Mesodermal cell (in vitro differentiated cells): ENCODE data around the gene C2CD2.
A peak's percentile ranks its signal among the peaks of the same experiment; 100 is the strongest.

Source experiments
- H3K27ac ChIP-seq: 2 replicates; pipeline ENCODE4 v1.7.0; 2013; ENCODE audit warnings: mild to moderate bottlenecking, low read depth, low read length, moderate library complexity; ENCODE audit not compliant: severe bottlenecking
- H3K36me3 ChIP-seq: 2 replicates; pipeline ENCODE4 v1.7.1; 2013; ENCODE audit warnings: mild to moderate bottlenecking, low read length, moderate library complexity; ENCODE audit not compliant: control insufficient read depth, insufficient read depth
- H3K4me1 ChIP-seq: one replicate; pipeline ENCODE4 v1.7.1; 2013; ENCODE audit warnings: mild to moderate bottlenecking, low read length; ENCODE audit not compliant: insufficient read depth, control insufficient read depth, poor library complexity, severe bottlenecking
- H3K4me3 ChIP-seq: 2 replicates; pipeline ENCODE4 v1.7.0; 2013; ENCODE audit warnings: low read length, control low read depth, mild to moderate bottlenecking; ENCODE audit not compliant: insufficient read depth, poor library complexity, severe bottlenecking; ENCODE audit errors: extremely low read depth
- H3K9me3 ChIP-seq: 2 replicates; pipeline ENCODE4 v1.7.1; 2013; ENCODE audit warnings: mild to moderate bottlenecking, low read length, moderate library complexity; ENCODE audit not compliant: control insufficient read depth
- WGBS, 2 experiments: methylation state at CpG; one replicate each; pipeline ENCODE4 v1.1.5; 2013; ENCODE audit warnings: missing lambda C conversion rate in 2 of 2; ENCODE audit not compliant: insufficient coverage in 2 of 2; 5-methylcytosine and 5-hydroxymethylcytosine counted together

C2CD2 gene

DNA sequence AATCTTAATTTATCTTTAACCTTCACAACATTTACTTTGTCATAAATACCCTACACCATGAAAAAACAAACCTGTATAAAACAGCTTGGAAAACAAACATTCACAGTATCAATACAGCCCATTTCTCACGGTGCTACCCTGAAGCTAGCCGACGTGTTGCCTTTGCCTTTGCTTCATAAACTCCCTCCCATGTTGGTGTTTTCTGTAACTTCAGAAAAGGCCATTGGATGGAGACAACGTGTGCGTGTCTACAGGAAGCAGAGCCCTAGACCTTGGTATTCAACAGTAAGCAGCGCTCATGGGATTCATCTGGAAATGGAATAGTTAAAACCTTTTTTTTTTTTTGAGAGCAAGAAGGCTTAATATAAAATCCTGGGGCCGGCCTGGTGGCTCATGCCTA is 67.5 kb downstream of the C2CD2 start:
- H3K36me3 ChIP-seq: no peaks in the 10 kb centered on the region
- H3K4me3 ChIP-seq: no peak overlapping the region
- H3K9me3 ChIP-seq: no peaks in the 10 kb centered on the region
- no peak overlapping the region for H3K27ac ChIP-seq
- H3K4me1 ChIP-seq: no peaks in the 10 kb centered on the region
- 81 to 86% methylated on average over 6 to 7 of the region's 7 CpGs for whole genome bisulfite sequencing, 2 experiments

DNA sequence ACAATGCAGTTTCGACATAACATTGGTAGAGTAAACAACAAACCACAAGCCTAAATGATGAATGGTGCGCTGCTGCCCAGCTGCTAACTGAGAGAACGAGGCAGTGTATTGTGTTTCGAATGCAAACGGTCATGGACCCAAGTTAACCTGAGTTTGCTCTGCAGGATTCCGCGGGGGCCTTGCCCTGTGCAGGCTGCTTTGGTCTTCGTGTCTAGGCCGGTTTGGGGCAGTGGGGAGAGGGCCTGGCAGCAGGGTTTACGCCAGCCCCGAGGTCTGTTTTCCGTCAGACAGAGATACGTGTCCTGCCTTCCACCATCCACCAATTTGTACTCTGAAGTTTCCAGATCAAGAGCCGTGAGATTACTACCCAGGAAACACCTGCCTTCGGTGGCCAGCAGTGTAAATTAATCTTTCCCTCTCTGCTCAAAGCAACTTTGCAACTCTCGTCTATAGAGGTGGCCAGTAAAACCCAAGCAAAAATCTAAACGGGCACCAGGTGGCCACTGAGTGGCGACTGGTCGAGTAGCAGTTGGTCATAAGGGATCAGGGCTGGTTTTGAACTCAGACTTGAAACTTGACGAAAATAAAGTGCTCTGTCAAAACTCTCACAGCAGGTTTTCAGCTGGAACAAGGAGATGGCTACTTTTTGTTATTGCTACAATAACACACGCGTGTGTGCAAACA is 68.3 kb downstream of the C2CD2 start:
- H3K27ac ChIP-seq: no peak overlapping the region

DNA sequence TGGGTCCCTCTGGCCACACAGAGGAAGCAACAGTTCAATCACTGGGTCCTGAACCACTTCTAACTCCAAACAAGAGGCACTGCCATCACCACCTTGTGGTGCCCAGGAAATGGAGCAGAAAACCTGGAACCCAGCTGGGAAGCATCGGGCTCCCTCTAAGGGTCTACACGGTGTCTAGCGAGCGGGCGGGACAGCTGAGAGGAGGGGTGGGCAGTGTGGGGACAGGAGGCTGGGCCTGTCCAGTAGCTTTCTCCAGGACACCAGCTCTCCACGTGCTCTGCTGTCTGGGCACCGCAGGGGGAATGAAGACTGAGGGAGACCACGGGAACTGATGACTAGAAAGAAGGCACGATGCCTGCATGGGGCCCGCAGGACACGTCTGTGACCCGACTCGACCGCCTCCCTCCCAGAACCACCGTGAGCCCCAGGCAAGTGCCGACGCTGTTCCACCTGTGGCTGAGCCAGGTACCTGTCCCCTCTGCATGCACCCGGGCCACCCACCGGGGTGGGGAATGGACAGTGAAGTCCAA is 69.3 kb downstream of the C2CD2 start:
- Histone ChIP-seq H3K9me3 (no peaks in the 10 kb centered on the region), H3K27ac (no peak overlapping the region), H3K4me1 (peaks cover 5% of the 10 kb centered on the region), H3K36me3 (no peaks in the 10 kb centered on the region), H3K4me3 (no peak overlapping the region)
- 79 to 98% methylated on average over 11 to 18 of the region's 19 CpGs for WGBS, 2 experiments

More for the DNA sequence above, 68.3 kb downstream of the C2CD2 start:
- H3K36me3 ChIP-seq: no peaks in the 10 kb centered on the region
- no peaks in the 10 kb centered on the region for H3K9me3 ChIP-seq
- WGBS, 2 experiments: 78% methylated on average over 19 to 21 of the region's 22 CpGs
- H3K4me3 ChIP-seq: no peak overlapping the region
- no peaks in the 10 kb centered on the region for H3K4me1 ChIP-seq

DNA sequence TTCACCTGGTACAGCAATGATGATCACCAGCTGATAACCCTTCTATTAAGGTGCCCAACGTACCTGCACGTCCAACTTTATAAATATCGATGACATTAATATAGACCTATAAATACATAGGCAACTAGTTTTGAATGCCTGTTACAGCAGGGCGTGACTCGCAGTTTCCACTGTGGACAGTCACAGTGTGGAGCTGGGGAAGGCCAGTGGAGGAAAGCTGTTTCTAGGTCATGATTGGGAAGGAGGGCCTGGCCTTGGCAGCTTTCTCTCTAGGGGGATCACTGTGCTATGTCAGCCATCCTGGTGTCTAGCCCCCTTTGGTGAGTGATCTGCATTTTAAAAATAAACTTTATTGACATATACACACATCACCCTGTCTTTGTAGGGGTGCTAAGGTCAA is 70.2 kb downstream of the C2CD2 start:
- H3K4me3 ChIP-seq: no peak overlapping the region
- no peak overlapping the region for H3K27ac ChIP-seq
- 81 to 100% methylated on average over 2 to 3 of the region's 5 CpGs for WGBS, 2 experiments
- no peaks in the 10 kb centered on the region for H3K36me3 ChIP-seq
- no peaks in the 10 kb centered on the region for H3K9me3 ChIP-seq
- peaks cover 5% of the 10 kb centered on the region for H3K4me1 ChIP-seq

DNA sequence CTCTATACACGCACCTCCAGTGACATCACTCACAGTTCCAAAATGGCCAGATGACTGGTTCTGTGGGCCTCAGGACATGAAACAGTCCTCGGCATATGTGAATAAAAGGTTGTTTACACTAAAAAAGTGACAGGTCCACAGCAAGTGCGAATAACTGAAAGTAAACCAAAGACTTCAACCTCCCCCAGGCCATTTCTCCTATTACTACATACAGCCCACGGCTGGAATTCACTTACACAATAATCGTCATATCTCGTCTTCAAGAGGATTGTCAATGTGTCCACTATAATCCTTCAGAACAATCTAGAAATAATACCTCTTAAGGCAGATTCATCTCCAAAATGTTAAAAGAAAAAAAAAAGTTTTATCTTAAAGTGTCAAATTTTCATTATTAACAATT is 72.8 kb downstream of the C2CD2 start:
- no peaks in the 10 kb centered on the region for H3K36me3 ChIP-seq
- H3K9me3 ChIP-seq: no peaks in the 10 kb centered on the region
- H3K4me3 ChIP-seq: no peak overlapping the region
- no peak overlapping the region for H3K27ac ChIP-seq
- peaks cover 5% of the 10 kb centered on the region for H3K4me1 ChIP-seq
- 98 to 100% methylated on average over 5 to 6 of the region's 6 CpGs for WGBS, 2 experiments

DNA sequence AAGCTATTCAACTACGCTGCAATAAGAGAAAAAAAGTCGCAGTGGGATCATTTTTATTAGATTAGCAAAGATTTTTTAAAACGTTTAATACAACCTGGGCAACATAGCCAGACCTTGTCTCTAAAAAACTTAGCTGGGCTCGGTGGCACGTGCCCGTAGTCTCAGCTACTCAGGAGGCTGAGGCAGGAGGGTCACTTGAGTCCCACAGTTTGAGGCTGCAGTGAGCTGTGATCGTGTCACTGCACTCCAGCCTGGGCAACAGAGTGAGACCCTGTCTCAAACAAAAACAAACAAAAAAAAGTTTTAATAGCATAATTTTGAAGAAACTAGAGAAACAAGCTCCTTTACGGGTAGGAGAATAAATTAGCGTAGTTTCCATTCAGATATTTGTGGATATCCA is 73.7 kb downstream of the C2CD2 start:
- Histone ChIP-seq H3K9me3 (no peaks in the 10 kb centered on the region), H3K36me3 (no peaks in the 10 kb centered on the region), H3K4me3 (peak overlapping the region; percentile 58), H3K27ac (no peak overlapping the region), H3K4me1 (peaks cover 5% of the 10 kb centered on the region)
- 86 to 87% methylated on average over 8 of the region's 9 CpGs for WGBS, 2 experiments

DNA sequence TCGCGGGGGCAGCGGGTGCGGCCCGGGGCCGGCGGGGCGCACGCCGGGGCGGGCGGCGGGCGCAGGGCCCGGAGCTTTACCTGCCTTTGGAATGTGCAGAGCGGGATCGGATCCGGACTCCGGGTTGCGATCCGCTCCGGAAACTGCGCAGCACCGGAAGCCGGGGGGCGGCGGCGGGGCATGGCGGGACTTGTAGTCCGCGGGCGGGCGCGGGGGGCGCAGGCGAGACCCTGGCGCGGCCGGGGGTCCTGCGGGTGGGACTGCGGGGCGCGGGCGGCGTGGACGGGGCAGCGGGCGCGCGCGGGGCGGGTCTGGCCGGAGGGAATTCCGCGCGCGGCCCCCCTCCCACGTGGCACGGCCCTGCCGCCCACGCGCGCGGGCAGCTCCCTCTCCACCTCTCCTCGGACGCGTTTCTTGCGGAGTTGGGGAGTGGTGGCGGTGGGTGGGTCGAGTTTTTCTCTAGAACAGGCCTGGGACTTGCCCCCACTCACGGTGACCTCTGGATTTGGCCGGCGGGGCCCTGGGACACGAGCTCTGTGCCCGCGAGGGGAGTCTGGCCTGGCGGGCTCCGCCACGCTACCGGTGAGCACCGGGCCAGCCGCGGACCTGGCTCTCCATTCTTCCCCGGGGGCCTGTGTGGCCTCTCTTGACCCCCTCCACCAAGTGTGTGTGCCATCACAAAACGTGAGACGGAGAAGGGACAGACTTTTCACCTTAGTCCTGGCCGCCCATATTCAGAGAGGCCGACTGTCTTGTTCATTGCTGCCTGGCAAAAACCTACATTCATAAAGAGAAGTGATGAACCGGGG is 74.4 kb downstream of the C2CD2 start, which contains the start of gene PRDM15:
Gene PRDM15, minus strand, starts transcription at position 155 of the 809 bp plus-strand sequence. CDS start 18,981 bp downstream, outside the sequence.
- Histone ChIP-seq H3K27ac (peak within 1 kb of the TSS; percentile 69), H3K36me3 (no peaks in the 10 kb centered on the region), H3K4me1 (peaks cover 5% of the 10 kb centered on the region), H3K9me3 (no peaks in the 10 kb centered on the region), H3K4me3 (peak within 1 kb of the TSS; percentile 70)
- WGBS, 2 experiments: 1% methylated on average over 41 to 52 of the region's 89 CpGs

DNA sequence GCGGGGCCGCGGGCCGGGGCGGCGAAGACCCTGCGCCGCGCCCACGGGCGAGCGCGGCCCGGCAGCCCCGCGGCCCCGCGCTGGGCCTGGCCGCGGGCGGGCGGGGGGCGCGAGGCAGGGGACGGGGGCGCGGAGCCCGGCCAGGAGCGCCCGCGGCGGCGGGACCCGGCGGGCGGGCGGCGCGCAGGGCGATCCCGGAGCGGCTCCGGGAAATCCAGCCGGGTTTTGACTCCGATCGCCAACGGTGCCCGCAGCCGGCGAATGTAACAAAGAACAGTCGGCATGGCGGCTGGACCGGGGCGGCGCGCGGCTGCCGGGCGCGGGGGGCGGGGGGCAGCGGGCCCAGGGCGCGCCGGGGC is 75.0 kb downstream of the C2CD2 start:
- Histone ChIP-seq H3K9me3 (no peaks in the 10 kb centered on the region), H3K4me1 (peaks cover 5% of the 10 kb centered on the region), H3K36me3 (no peaks in the 10 kb centered on the region), H3K27ac (no peak overlapping the region), H3K4me3 (peak overlapping the region; percentile 70)
- WGBS, 2 experiments: 0% methylated on average over 40 to 48 of the region's 65 CpGs

DNA sequence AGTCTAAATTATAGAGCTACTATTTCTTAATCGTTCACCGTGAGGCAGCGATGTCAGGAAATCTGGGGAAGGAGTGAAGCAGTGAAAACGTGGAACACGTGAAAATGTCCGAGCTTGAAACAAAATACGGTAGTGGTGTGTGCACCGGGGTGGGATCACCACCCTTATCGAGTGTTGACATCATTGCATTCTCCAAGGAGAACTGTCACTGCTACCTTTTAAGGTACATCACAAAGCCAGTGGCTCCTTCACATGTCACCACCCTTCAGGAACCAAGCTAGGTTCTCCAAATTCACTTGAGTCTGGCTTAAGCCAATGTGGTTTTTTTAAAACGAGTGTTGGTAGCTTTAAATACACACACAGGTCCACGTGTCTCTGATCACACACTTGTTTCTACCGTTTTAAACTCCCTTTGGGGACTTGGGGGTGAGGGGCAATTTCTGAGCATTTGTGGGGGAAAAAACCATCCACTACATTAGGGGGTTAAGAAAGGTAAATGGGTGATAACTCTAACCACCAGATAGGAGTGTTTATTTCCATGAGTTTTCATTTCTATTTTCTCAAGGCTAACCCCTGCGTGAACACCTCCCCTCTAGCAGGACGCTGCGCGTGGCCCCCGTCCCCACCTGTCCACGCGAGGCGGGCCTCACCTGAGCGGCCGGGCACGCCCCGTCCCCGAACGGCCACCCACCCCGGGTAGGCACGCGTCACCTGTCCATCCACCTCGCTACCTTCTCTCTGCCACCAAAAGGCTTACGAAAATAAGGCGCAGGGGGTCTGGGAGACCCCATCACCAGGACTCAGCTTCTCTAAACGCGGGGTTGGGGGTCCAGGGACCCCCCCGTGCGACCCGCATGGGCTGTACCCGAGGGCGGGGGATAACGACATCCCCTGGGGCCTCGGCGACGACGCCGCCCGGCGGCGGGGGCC is 75.7 kb downstream of the C2CD2 start:
- H3K4me1 ChIP-seq: peaks cover 5% of the 10 kb centered on the region
- 16 to 33% methylated on average over 24 to 44 of the region's 48 CpGs for WGBS, 2 experiments
- H3K36me3 ChIP-seq: peaks cover 2% of the 10 kb centered on the region
- no peaks in the 10 kb centered on the region for H3K9me3 ChIP-seq
- no peak overlapping the region for H3K27ac ChIP-seq
- peak overlapping the region; percentile 70 for H3K4me3 ChIP-seq

DNA sequence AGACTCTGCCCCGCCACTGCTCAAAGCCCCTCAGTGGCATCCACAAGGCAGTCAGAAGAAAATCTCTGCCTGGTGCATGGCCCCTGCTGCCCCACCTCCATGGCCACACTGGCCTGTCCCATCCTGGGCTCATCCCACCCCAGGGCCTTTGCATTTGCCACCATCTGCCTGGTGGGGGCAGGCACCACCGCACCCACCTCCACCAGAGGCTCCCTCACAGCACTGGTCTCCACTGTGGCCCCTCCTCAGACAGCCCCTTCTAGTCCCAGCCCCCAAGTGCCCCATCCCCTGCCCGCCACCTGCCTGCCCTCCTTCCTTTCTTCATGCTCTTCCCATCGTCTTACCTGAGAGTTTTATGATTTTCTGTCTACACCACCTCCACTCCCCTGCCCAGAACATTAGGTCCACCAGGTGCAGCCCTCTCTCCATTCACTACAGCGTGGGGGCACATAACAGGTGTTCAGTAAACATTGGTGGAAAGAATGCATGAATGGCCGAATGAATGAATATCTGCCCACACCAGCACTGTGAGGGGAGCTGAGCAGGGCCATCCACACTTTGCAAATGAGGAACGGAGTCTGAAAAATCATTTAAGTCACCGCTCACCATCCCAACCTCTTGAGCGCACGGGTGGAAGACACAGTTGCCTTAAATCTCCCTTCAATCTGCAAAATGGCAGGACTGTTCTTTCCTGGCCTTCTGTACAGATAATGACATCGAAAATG is 76.7 kb downstream of the C2CD2 start:
- no peak overlapping the region for H3K27ac ChIP-seq
- H3K9me3 ChIP-seq: no peaks in the 10 kb centered on the region
- H3K36me3 ChIP-seq: peaks cover 2% of the 10 kb centered on the region
- peaks cover 5% of the 10 kb centered on the region for H3K4me1 ChIP-seq
- no peak overlapping the region for H3K4me3 ChIP-seq
- WGBS, 2 experiments: 93 to 94% methylated on average over 8 of the region's 11 CpGs
